ENCODE measurements around the gene LAMA1.

- TF ChIP-seq CTCF (conservative IDR thresholded peaks at IDR 0.05) (no peak), ZFX (IDR thresholded peaks at IDR 0.05) (no peak)
Measured at GRCh38 chr18:6942742-6943141, 174.9 kb downstream of the LAMA1 start.
